ENCODE results near the gene AGTPBP1.
"Not testable (repeated sequence)": the region's sequence is repeated elsewhere in the genome, so short reads cannot be mapped to it uniquely, and the experiment has no call there.

The AGTPBP1 gene

GRCh38 chr9:85741875-85742596 is at the start of gene AGTPBP1:
Gene AGTPBP1 (minus strand): TSS chr9:85741954. CDS start chr9:85712533, 29,421 bp downstream.
- H3K27ac ChIP-seq: peak within 1 kb of the TSS; percentile 70
- TF ChIP-seq ZFX (IDR thresholded peaks at IDR 0.05): no peak
- TF ChIP-seq CTCF (conservative IDR thresholded peaks at IDR 0.05): 0 out of 2 replicates have a peak, but pooled peaks have one; percentile 9

GRCh38 chr9:85786116-85786515 is 44.4 kb upstream of the AGTPBP1 start:
- peak; percentile 27 for TF ChIP-seq CTCF (conservative IDR thresholded peaks at IDR 0.05)
- H3K27ac ChIP-seq: not testable (repeated sequence)

GRCh38 chr9:85773844-85774243 is 32.1 kb upstream of the AGTPBP1 start:
- not testable (repeated sequence) for H3K27ac ChIP-seq

- H3K27ac ChIP-seq: not testable (repeated sequence)
Measured at GRCh38 chr9:85761802-85762201, 20.0 kb upstream of the AGTPBP1 start.

GRCh38 chr9:85757716-85758115 is 16.0 kb upstream of the AGTPBP1 start:
- H3K27ac ChIP-seq: not testable (repeated sequence)

GRCh38 chr9:85756216-85756615 is 14.5 kb upstream of the AGTPBP1 start:
- H3K27ac ChIP-seq: not testable (repeated sequence)

GRCh38 chr9:85746309-85746708 is 4.6 kb upstream of the AGTPBP1 start:
- no peak overlapping the region for H3K27ac ChIP-seq
- TF ChIP-seq CTCF (conservative IDR thresholded peaks at IDR 0.05) (no peak), ZFX (IDR thresholded peaks at IDR 0.05) (no peak)

- TF ChIP-seq ZFX (IDR thresholded peaks at IDR 0.05): no peak
- no peak for TF ChIP-seq CTCF (conservative IDR thresholded peaks at IDR 0.05)
- H3K27ac ChIP-seq: no peak overlapping the region
Measured at GRCh38 chr9:85745203-85745602, 3.4 kb upstream of the AGTPBP1 start.

GRCh38 chr9:85744480-85744879 is 2.7 kb upstream of the AGTPBP1 start:
- TF ChIP-seq CTCF (conservative IDR thresholded peaks at IDR 0.05) (no peak), ZFX (IDR thresholded peaks at IDR 0.05) (no peak)

More at GRCh38 chr9:85744480-85744879, 2.7 kb upstream of the AGTPBP1 start:
- H3K27ac ChIP-seq: no peak overlapping the region

All from C4-2B (cell line).